Activated naive CD8-positive, alpha-beta T cell treated with anti-CD3 and anti-CD28 coated beads, Interleukin-2, amount 10 ng/mL, durations not matched to agents 7 days and 5 days (primary cell): ENCODE results near the gene C3AR1. TPM values are rescaled to one million over a fixed set of nuclear protein-coding genes. Genes with fewer than 3 reads are reported as not detected.

Experiments used
- ATAC-seq: fragments of 150-1000 bp; cut with Tn5 transposase; one replicate; pipeline ENCODE4 v1.10.0; 2021; ENCODE audit warnings: low read depth, moderate library complexity
- POLR2A ChIA-PET: fragments of 350-600 bp; sonication (Branson Sonifier 250); formaldehyde crosslinking; loops from one replicate; lab custom pipeline; 2021; ENCODE audit warnings: antibody characterized with exemption; lab: Charles Lee
- DNase-seq: peaks from one replicate; pipeline ENCODE4 v3.0.0; 2021
- H3K27ac Mint-ChIP-seq: one replicate; pipeline ENCODE4 v1.8.0; 2022; ENCODE audit warnings: mild to moderate bottlenecking, mixed read lengths
- H3K27me3 Mint-ChIP-seq: one replicate; pipeline ENCODE4 v1.8.0; 2022; ENCODE audit warnings: mild to moderate bottlenecking, moderate library complexity, mixed read lengths
- H3K36me3 Mint-ChIP-seq: one replicate; pipeline ENCODE4 v1.8.0; 2021; ENCODE audit warnings: mild to moderate bottlenecking, mixed read lengths
- H3K4me1 Mint-ChIP-seq: one replicate; pipeline ENCODE4 v1.8.0; 2021; ENCODE audit warnings: mixed read lengths
- H3K4me3 Mint-ChIP-seq: one replicate; pipeline ENCODE4 v1.8.0; 2022; ENCODE audit warnings: mild to moderate bottlenecking, moderate library complexity, mixed read lengths
- H3K9me3 Mint-ChIP-seq: one replicate; pipeline ENCODE4 v1.8.0; 2021; ENCODE audit warnings: mixed read lengths
- total RNA-seq, 2 experiments: library from RNA; stranded (reverse); gene quantifications; one replicate each; pipeline ENCODE4 v1.2.3, GENCODE V29; 2021

C3AR1 gene
- total RNA-seq, 2 experiments from 2014 or later, result 7.8 to 8.2 TPM

- H3K27ac Mint-ChIP-seq, result peak overlapping the region; percentile 60
- POLR2A ChIA-PET, result no interaction called here
- peaks cover 54% of the 10 kb centered on the region for H3K36me3 Mint-ChIP-seq
- no peak for ATAC-seq
- no peak for DNase-seq
- no peaks in the 10 kb centered on the region for H3K27me3 Mint-ChIP-seq
- peaks cover 4% of the 10 kb centered on the region for H3K4me1 Mint-ChIP-seq
- no peak overlapping the region for H3K4me3 Mint-ChIP-seq
- H3K9me3 Mint-ChIP-seq, result no peaks in the 10 kb centered on the region
Measured at GRCh38 chr12:8050600-8051250, 15.4 kb downstream of the C3AR1 start.

- POLR2A ChIA-PET, result interaction anchor here (0.5 to 1.3 kb wide), 2 partner anchors 29 to 34 kb away, joined by 3 to 4 read pairs; no protein-coding TSS in a partner anchor
- Mint-ChIP-seq H3K4me3 (no peak overlapping the region), H3K27me3 (no peaks in the 10 kb centered on the region), H3K27ac (no peak overlapping the region), H3K36me3 (peaks cover 51% of the 10 kb centered on the region), H3K4me1 (peaks cover 4% of the 10 kb centered on the region), H3K9me3 (no peaks in the 10 kb centered on the region)
- ATAC-seq (no peak), DNase-seq (no peak)
Measured at GRCh38 chr12:8048906-8049305, 17.3 kb downstream of the C3AR1 start.

- no peaks in the 10 kb centered on the region for H3K9me3 Mint-ChIP-seq
- POLR2A ChIA-PET, result interaction anchor here (1.3 kb wide), 1 partner anchor 30 kb away, joined by 4 read pairs; no protein-coding TSS in a partner anchor
Measured at GRCh38 chr12:8047842-8048241, 18.3 kb downstream of the C3AR1 start.

GRCh38 chr12:8045952-8046944, 19.9 kb downstream of the C3AR1 start:
- POLR2A ChIA-PET, result interaction anchor here (0.5 to 1.9 kb wide), 3 partner anchors 19 to 110 kb away, joined by 3 to 7 read pairs (median 7); no protein-coding TSS in a partner anchor
- DNase-seq (peak; percentile 81), ATAC-seq (peak; percentile 84)
- Mint-ChIP-seq H3K4me1 (peaks cover 6% of the 10 kb centered on the region), H3K36me3 (peaks cover 45% of the 10 kb centered on the region), H3K27me3 (no peaks in the 10 kb centered on the region), H3K4me3 (no peak overlapping the region), H3K9me3 (no peaks in the 10 kb centered on the region), H3K27ac (no peak overlapping the region)

More at GRCh38 chr12:8047842-8048241, 18.3 kb downstream of the C3AR1 start:
- H3K4me1 Mint-ChIP-seq, result peaks cover 4% of the 10 kb centered on the region
- ATAC-seq, result no peak
- H3K27ac Mint-ChIP-seq, result peak overlapping the region; percentile 8
- no peaks in the 10 kb centered on the region for H3K27me3 Mint-ChIP-seq
- H3K36me3 Mint-ChIP-seq, result peaks cover 51% of the 10 kb centered on the region
- no peak overlapping the region for H3K4me3 Mint-ChIP-seq
- no peak for DNase-seq

GRCh38 chr12:8040791-8041190, 25.4 kb downstream of the C3AR1 start:
- H3K4me3 Mint-ChIP-seq, result no peak overlapping the region
- no peaks in the 10 kb centered on the region for H3K27me3 Mint-ChIP-seq
- ATAC-seq (no peak), DNase-seq (no peak)
- POLR2A ChIA-PET, result interaction anchor here (1.3 kb wide), 1 partner anchor 14 kb away, joined by 4 read pairs; no protein-coding TSS in a partner anchor
- peaks cover 20% of the 10 kb centered on the region for H3K36me3 Mint-ChIP-seq
- H3K4me1 Mint-ChIP-seq, result peaks cover 31% of the 10 kb centered on the region
- no peaks in the 10 kb centered on the region for H3K9me3 Mint-ChIP-seq
- H3K27ac Mint-ChIP-seq, result no peak overlapping the region

GRCh38 chr12:8038659-8039114, 27.5 kb downstream of the C3AR1 start:
- peaks cover 45% of the 10 kb centered on the region for H3K4me1 Mint-ChIP-seq
- DNase-seq (peak; percentile 47), ATAC-seq (peak; percentile 85)
- H3K4me3 Mint-ChIP-seq, result peak overlapping the region; percentile 75
- H3K27me3 Mint-ChIP-seq, result no peaks in the 10 kb centered on the region
- H3K36me3 Mint-ChIP-seq, result peaks cover 15% of the 10 kb centered on the region
- POLR2A ChIA-PET, result interaction anchor here (0.8 to 2.6 kb wide), 4 partner anchors 12 to 39 kb away, joined by 3 to 11 read pairs (median 6); partner anchors contain the start of gene C3AR1
- no peaks in the 10 kb centered on the region for H3K9me3 Mint-ChIP-seq
- H3K27ac Mint-ChIP-seq, result peak overlapping the region; percentile 72

GRCh38 chr12:8037947-8038346, 28.2 kb downstream of the C3AR1 start:
- peaks cover 47% of the 10 kb centered on the region for H3K4me1 Mint-ChIP-seq
- H3K4me3 Mint-ChIP-seq, result peak overlapping the region; percentile 75
- H3K36me3 Mint-ChIP-seq, result peaks cover 13% of the 10 kb centered on the region
- H3K27me3 Mint-ChIP-seq, result no peaks in the 10 kb centered on the region
- peak overlapping the region; percentile 71 for H3K27ac Mint-ChIP-seq
- no peak for DNase-seq
- no peaks in the 10 kb centered on the region for H3K9me3 Mint-ChIP-seq
- POLR2A ChIA-PET, result interaction anchor here (0.6 to 2.6 kb wide), 5 partner anchors 11 to 102 kb away, joined by 3 to 11 read pairs (median 4); partner anchors contain the start of gene C3AR1
- no peak for ATAC-seq

- ATAC-seq, result no peak
Measured at GRCh38 chr12:8037046-8037663, 29.0 kb downstream of the C3AR1 start.

GRCh38 chr12:8036346-8036745, 29.8 kb downstream of the C3AR1 start:
- peaks cover 49% of the 10 kb centered on the region for H3K4me1 Mint-ChIP-seq
- DNase-seq (no peak), ATAC-seq (no peak)
- no peaks in the 10 kb centered on the region for H3K27me3 Mint-ChIP-seq
- H3K36me3 Mint-ChIP-seq, result peaks cover 8% of the 10 kb centered on the region
- no peaks in the 10 kb centered on the region for H3K9me3 Mint-ChIP-seq
- H3K4me3 Mint-ChIP-seq, result peak overlapping the region; percentile 14
- H3K27ac Mint-ChIP-seq, result no peak overlapping the region
- POLR2A ChIA-PET, result no interaction called here

More at GRCh38 chr12:8037046-8037663, 29.0 kb downstream of the C3AR1 start:
- POLR2A ChIA-PET, result interaction anchor here (2.6 kb wide), 1 partner anchor 29 kb away, joined by 7 read pairs; the partner anchor contains the start of gene C3AR1
- Mint-ChIP-seq H3K36me3 (peaks cover 8% of the 10 kb centered on the region), H3K4me1 (peaks cover 46% of the 10 kb centered on the region), H3K9me3 (no peaks in the 10 kb centered on the region), H3K27me3 (no peaks in the 10 kb centered on the region), H3K4me3 (peak overlapping the region; percentile 75), H3K27ac (peak overlapping the region; percentile 77)
- DNase-seq, result no peak

GRCh38 chr12:8035440-8036010, 30.6 kb downstream of the C3AR1 start:
- H3K27ac Mint-ChIP-seq, result peak overlapping the region; percentile 12
- H3K4me1 Mint-ChIP-seq, result peaks cover 49% of the 10 kb centered on the region
- H3K36me3 Mint-ChIP-seq, result peaks cover 8% of the 10 kb centered on the region
- ATAC-seq (no peak), DNase-seq (no peak)
- H3K4me3 Mint-ChIP-seq, result no peak overlapping the region
- no peaks in the 10 kb centered on the region for H3K27me3 Mint-ChIP-seq
- POLR2A ChIA-PET, result no interaction called here
- H3K9me3 Mint-ChIP-seq, result no peaks in the 10 kb centered on the region

GRCh38 chr12:8034802-8035201, 31.4 kb downstream of the C3AR1 start:
- POLR2A ChIA-PET, result interaction anchor here (1.0 kb wide), 1 partner anchor 48 kb away, joined by 3 read pairs; no protein-coding TSS in a partner anchor
- Mint-ChIP-seq H3K4me3 (peak overlapping the region; percentile 86), H3K4me1 (peaks cover 49% of the 10 kb centered on the region), H3K27ac (peak overlapping the region; percentile 37), H3K27me3 (no peaks in the 10 kb centered on the region), H3K9me3 (no peaks in the 10 kb centered on the region), H3K36me3 (peaks cover 8% of the 10 kb centered on the region)
- ATAC-seq (no peak), DNase-seq (no peak)
